Hepatic stellate cell (primary cell): ENCODE data around the gene FOXD1.
"Not testable (repeated sequence)": the region's sequence is repeated elsewhere in the genome, so short reads cannot be mapped to it uniquely, and the experiment has no call there.

ENCODE experiments used
- DNase-seq: peaks from one replicate; pipeline ENCODE4 v3.0.0; 2011; ENCODE audit warnings: low spot score

Gene FOXD1

DNA sequence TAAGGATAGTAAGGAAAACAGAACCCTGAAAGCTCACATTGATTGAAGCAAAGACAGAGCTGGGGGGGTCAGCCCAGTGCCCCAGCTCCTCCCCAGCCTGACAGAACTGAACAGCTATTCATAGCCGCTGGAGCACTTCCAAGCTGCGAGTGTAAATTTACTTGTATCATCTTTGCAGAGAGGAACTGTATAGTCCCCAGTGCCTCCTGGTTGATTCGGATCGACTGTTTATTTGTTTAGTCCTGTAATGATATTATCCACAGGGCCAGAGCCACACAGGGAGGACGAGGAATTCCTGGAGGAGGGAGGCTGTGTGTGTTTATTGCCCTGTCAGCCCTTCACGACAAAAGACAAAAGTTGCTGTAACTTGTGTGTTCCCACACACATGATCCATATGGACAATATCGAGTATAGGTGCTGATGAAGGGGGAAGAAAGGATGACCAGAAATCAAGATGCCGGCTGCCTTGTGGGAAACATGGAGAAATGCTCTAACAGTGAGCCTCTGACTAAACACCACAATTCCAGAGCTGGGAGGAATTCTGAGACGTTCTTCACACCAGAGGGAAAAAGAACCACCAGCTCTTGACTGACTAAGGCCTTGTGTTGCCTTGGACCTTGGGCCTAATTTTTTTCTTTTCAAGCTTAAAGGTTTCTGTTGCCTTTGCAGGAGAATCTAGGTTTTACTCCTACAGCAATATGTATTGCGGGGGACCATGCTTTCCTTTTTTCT, 31.1 kb downstream of the FOXD1 start:
- peak; percentile 57 for DNase-seq

DNA sequence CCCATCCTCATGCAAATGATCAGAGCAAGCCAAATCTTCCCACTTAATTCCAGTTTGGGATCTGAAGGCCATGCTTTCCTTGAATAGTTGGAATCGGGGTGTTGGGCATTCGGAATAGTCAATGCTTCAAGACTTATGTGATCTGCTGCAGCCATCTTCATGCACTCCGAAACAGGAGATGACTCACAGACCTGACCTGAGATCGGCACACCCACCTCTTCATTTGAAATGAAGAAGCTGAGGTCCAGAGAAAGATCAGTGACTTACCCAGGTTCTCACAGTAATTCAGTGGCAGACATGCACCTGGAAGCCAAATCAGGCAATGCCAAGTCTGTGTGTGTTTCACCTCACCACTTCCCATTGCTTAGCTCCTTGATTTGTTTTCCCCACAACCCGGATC, 33.0 kb downstream of the FOXD1 start:
- no peak for DNase-seq

DNA sequence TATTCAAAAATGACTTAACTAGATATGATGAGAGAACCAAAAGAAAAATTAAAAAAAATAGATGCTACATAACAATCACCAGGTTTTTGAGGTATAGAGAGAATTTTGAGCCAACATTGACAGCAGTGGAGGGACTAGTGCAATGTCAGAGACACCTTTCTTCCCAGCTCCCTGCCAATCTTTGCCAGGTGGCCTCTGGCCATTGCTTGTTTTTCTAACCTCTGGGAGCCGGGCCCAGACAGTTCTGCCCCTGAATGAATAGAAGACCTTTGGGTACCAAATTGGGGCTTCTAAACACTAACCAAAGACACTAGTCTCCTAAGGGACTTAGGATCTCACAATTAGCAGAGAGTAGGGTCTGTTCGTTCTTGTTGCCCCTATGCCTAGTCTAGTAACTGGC, 33.4 kb downstream of the FOXD1 start:
- DNase-seq: no peak

- DNase-seq: no peak
These were observed 36.0 kb downstream of the FOXD1 start for GRCh38 chr5:73412597-73412988.

DNA sequence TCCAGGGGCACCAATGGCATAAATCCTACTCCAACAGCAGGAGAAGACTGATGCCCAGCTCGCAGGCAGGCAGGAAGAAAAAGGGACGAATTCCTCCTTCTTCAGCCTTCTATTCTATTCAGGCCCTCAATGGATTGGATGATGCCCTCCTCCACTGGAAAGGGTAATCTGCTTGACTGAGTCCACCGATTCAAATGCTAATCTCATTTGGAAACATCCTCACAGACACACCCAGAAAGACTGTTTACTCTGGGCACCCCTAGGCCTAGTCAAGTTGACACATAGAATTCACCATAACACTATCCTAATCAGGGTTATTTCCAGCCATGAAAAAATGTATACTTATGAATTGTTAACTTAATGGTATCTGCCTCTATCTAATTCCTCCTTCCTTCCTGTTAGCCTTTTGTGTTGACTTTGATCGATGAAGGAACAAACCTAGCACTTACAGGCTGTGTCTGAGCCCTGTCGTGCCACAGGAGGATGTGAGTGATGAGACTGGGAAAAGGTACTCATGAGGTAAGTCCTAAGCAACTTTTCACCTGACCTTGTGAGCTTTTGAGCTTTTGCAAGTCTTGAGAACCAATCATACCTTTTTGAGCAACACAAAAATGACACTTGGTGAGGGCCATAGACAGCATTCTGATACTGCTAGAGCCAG, 36.5 kb downstream of the FOXD1 start:
- no peak for DNase-seq

- not testable (repeated sequence) for DNase-seq
These were observed 38.6 kb downstream of the FOXD1 start for GRCh38 chr5:73409927-73410326.

- DNase-seq: no peak
These were observed 42.9 kb downstream of the FOXD1 start for GRCh38 chr5:73405691-73406090.

GRCh38 chr5:73399775-73400174, 48.8 kb downstream of the FOXD1 start:
- no peak for DNase-seq
